HG03520 (cell line): ENCODE data around the gene GZMA.
"Not testable (repeated sequence)": the region's sequence is repeated elsewhere in the genome, so short reads cannot be mapped to it uniquely, and the experiment has no call there.

Experiments used
- ATAC-seq: cut with Tn5 transposase; IDR thresholded peaks from one replicate; pipeline ENCODE4 v1.9.1; 2021; ENCODE audit warnings: mild to moderate bottlenecking, moderate library complexity; ENCODE audit not compliant: unreplicated experiment

Gene GZMA

GRCh38 chr5:55102348-55102747 lies at the start of gene GZMA:
GZMA (plus strand) TSS chr5:55102646; CDS start chr5:55102683, 37 bp downstream.
- ATAC-seq = no peak

GRCh38 chr5:55055183-55055582 lies 47.3 kb upstream of the GZMA start:
- no peak for ATAC-seq

GRCh38 chr5:55062039-55062779 lies 40.2 kb upstream of the GZMA start:
- ATAC-seq = no peak

DNA sequence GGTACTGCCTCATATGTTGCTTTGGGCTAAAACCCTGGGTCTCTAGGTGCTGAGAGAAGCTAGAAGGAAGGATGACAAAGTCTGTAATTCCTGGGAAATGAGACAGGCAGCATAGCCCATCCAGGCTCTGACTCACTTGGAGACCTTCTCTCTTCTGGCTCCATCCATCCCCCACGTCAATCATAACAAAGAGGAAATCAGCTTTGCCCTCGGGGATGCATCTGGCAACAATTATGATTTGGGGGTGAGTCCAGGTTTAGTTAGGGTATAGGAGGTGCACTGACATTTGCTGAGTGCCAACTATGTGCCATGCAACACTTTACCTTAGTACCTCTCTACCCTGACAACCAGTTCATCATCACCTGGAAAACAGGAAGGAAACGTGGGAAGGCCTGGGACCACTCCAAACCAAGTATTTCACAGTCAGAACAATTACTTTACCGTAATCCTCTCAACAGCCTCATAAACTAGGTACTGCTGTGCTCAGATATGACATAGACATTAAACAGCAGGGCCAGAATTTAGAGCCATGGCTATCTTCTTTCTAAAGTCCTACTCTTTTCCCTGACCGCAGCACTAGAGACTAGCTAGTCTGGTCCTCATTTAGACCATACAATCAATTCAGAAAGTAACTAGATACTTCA lies 39.1 kb upstream of the GZMA start:
- no peak for ATAC-seq

GRCh38 chr5:55063899-55064298 lies 38.5 kb upstream of the GZMA start:
- ATAC-seq = no peak

GRCh38 chr5:55064523-55064922 lies 37.9 kb upstream of the GZMA start:
- no peak for ATAC-seq

- no peak for ATAC-seq
Measured at GRCh38 chr5:55066277-55066676, 36.2 kb upstream of the GZMA start.

GRCh38 chr5:55070968-55071367 lies 31.5 kb upstream of the GZMA start:
- no peak for ATAC-seq

DNA sequence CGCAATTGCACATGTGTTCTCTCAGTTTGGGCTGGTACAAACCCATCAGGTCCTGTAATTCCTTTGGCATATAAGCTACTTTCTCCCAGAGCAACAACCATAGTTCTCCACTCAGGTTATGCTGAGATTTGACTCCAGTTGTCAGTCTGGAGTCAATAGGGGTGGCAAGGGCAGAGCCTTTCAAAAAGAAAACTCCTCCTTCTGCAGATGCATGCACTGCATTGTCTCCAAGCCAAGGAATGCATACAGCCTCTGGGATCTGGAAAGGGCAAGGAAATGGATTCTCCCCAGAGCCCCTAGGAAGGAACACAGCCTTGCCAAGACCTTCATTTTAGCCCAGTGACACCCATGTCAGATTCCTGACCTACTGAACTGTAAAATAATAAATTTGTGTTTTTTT lies 31.0 kb upstream of the GZMA start:
- no peak for ATAC-seq

- ATAC-seq = no peak
Measured at GRCh38 chr5:55072666-55073065, 29.8 kb upstream of the GZMA start.

DNA sequence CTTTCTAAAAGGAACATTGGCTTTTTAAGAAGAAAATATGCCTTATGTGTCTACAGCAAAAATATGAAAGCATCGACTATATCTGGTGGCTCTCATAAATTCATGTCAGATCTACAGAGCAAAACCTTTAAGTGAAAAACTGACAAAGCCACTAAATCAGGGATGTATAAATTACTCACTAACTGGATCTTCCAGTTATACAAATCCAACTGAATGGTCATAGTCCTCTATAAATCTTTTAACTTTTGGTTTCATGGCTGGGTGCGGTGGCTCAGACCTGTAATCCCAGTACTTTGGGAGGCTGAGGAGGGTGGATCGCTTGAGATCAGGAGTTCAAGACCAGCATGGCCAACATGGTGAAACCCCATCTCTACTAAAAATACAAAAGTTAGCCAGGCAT lies 29.2 kb upstream of the GZMA start:
- ATAC-seq = no peak

GRCh38 chr5:55081541-55081940 lies 20.9 kb upstream of the GZMA start:
- no peak for ATAC-seq

GRCh38 chr5:55089301-55089700 lies 13.1 kb upstream of the GZMA start:
- ATAC-seq = not testable (repeated sequence)

GRCh38 chr5:55091011-55091410 lies 11.4 kb upstream of the GZMA start:
- ATAC-seq = not testable (repeated sequence)

DNA sequence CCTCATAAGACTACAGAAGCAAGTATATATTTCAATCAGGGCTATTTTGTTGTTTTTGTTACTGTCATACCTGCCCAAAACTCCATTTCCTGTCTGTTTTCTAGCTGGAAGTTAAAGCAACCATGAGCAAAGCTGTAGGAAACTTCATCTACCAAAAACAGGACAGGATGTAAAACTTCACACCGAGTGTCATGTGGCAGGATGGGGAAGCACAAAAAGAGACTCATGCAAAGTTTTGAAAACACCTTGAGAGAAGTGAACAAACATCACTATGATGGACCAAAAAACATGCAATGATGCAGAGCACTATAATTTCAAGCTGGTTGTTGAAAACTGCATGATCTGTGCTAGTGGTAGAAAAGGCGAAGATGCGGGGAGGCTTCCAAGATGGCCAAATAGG lies 6.3 kb upstream of the GZMA start:
- ATAC-seq = no peak

- no peak for ATAC-seq
Measured at GRCh38 chr5:55096861-55097260, 5.6 kb upstream of the GZMA start.

GRCh38 chr5:55101148-55101547 lies 1.3 kb upstream of the GZMA start:
- ATAC-seq = not testable (repeated sequence)

GRCh38 chr5:55101556-55102276 lies 730 bp upstream of the GZMA start:
- ATAC-seq = no peak

DNA sequence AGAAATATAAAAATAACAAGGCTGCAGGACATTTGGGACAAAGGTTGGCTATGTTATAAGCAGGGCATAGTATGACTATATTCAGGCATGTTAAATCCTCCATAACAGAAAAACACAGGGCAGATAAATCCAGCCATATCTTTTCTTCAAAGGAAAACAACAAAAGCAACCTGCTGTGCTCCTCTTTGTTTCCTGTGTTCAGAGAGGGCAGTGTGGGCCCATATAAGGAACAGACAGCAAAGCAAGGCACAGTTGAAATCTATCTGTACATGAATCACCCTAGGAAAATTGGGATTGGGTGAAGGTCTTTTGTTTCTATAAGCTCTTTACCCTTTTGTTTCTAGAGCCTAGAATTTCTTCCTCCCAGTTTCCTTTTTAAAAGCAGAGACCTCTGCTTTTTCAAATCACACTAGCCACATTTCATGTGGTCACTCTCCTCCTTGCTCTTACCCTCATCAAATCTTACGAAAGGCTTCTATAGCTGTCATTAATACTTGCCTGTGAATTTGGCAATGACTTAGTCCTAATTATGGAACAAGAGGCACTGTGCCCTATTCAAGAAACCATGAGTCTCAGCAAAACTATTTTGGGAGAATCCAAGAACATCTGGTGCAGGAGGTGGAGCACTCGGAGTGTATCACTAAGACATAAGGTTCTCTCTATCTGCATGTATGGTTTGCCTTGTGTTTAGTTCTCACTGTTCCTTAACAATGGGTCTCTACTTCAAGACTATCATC lies 1.8 kb downstream of the GZMA start:
- no peak for ATAC-seq

GRCh38 chr5:55104946-55105701 lies 2.7 kb downstream of the GZMA start:
- ATAC-seq = no peak

- not testable (repeated sequence) for ATAC-seq
Measured at GRCh38 chr5:55105976-55106375, 3.5 kb downstream of the GZMA start.
